ENCODE data around the gene PARD3B.

The PARD3B gene

DNA sequence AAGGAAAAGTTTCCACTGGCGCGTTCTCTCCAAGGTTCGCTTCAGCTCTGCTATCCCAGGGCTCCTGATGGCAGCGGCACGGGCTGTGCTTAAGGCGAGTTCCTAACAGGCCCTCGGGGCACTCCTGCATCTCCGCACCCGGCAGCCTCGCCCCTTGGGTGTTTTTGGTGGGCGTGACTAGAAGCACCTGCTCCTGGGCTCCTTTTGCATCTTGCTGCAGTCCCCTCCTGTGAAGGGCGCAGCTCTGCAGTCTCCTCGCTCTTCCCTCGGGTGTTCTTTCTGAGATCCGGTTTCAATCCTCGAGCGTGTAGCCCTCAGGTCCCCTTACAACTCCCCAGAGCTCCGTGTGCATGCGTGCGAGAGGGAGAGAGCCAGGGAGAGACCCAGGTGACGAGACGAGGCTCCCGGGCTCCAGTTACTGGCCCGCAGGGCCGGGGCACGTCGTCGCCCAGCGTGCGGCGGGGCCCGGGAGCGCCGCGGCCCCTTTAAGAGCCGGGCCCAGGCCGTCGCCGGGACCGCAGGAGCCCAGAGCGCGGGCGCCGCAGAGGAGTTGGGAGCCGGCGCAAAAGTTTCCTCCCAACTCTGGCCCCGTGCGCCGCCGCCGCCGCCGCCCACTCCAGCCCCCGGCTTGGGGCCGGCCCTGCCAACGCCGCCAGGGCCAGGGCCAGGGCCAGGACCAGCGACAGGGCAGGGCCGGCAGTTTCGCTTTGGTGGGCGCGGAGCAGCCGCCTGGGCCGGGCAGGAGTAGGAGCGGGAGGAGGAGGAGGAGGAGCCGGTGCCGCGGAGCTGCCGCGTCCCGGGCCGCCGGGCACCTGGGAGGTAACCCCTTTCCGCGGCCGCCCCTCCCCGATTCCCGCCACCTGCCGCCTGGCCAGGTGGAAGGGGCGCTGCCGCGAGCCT is at the start of gene PARD3B:
PARD3B (plus strand) TSS at position 515 of the 900 bp plus-strand sequence. CDS start 525 bp downstream, outside the sequence.
- DNase-seq, result peak; percentile 72

DNA sequence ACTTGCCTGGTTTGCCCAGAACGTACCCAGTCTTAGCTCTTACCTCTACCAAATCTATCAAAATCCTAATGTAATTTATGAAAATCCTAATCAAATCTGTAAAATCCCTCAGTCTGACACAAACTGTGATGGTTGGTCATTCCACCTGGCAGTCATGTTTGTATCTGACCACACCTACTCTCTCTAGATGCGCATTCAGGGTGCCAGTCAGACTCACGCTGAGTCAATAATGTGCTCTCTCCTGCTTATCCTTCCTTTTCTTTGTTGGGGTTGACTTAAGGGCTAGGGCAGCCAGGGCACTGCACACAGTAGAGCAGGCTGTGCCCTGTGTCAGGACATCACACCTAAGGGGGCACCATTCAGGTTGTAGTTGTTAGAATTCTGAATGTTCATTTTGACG is 48.5 kb upstream of the PARD3B start:
- no peak for DNase-seq

GRCh38 chr2:204497855-204498254 is 47.4 kb upstream of the PARD3B start:
- no peak for DNase-seq

DNA sequence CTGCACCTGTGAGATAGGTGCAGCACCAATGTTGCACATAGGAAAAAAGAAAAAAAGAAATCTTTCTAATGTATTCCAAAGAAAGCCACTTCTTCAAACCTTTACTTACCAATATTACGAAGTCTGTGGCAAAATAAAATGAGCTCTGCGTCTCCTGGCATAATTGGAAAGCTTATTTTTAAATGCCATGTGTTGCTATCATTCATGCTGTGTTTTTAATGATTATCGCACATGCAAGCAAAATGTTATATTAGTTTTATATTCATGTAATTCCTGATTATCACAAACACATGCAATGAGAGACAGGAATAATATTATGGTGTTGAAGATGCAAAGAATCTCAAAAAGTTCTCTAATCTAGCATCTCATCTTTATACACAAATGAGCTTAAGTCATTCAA is 47.0 kb upstream of the PARD3B start:
- DNase-seq, result no peak

GRCh38 chr2:204503869-204504268 is 41.4 kb upstream of the PARD3B start:
- no peak for DNase-seq

DNA sequence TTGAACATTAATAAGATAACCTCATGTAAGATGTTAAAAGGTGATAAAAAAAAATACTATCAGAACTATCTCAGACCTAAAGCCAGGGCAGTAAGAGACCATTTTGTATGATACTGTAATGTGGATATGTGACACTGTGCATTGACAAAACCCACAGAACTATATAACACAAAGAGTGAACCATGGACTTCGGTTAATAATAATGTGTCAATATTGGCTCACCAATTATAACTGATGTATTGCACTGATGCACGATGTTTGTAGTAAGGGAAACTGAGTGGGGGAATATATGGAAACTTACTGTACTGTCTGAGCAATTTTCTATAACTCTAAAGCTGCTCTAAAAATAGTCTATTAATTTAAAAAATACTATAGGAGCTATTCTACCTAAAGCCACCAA is 40.7 kb upstream of the PARD3B start:
- no peak for DNase-seq

- DNase-seq, result no peak
Measured at GRCh38 chr2:204505488-204505887, 39.8 kb upstream of the PARD3B start.

- DNase-seq, result no peak
Measured at GRCh38 chr2:204505946-204506345, 39.3 kb upstream of the PARD3B start.

DNA sequence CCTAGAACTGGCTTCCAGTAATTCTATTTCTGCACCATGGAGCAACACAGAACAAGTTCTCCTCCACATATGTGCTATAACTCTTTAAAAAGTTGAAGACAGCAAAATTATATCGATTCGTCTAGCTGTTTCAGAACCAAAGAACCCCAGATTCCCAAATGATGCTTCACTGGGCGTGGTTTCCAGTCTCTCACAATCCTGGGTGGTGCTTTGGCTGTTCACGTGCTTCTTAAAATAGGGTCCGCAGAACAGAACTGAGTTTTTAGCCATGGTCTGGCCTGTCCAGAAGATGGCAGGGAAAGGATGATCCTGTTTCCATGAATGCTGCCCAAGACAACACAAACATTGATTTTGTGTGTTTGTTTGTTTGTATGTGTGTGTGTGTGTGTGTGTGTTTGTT is 37.6 kb upstream of the PARD3B start:
- no peak for DNase-seq

DNA sequence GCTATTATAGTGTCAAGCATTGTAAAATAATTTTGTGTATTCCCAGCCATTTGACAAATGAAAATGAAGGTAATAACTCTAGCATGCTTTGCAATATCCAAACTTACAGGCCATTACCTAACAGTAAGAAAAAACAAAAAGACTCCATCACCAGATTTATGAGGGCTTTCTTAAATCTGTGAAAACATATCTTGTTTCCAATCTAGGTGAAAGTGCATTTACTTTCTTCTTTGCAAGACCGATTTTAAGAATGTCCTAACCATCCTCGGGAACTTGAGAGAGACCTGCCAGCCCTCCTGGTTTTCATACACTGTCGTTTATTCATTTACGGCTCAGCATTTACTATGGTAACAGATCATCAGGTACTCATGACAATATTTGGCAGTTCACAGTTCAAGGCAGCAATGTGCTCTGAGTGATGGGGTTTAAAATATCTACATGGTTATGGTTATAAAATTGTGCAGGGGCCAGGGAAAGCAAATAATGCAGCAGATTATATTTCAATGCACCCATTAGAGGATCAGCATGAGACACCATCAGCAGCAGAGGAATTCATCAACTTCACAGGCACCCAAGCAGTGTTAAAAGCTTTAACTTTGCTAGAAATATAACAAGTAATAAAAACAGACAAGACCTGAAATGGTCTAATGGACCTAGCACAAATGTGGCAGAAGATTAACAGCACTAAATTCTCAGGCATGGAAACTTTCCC is 34.4 kb upstream of the PARD3B start:
- no peak for DNase-seq

DNA sequence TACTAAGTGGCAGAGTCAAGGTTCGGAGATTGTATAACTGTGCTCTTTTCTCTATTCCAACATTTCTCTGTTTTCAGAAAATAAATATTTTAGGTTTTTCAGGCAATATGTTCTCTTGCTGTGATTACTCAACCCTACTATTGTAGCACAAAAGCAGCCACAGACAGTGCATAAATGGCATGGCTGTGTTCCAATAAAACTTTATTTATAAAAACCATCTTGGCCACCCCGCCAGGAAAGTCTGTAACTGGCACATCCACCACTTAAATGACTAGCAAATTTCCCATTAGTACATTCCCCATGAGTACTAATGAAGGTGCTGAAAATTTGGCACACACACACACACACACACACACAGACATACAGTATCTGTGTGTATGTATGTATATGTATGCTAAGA is 30.8 kb upstream of the PARD3B start:
- no peak for DNase-seq

GRCh38 chr2:204515416-204515815 is 29.9 kb upstream of the PARD3B start:
- DNase-seq, result no peak

DNA sequence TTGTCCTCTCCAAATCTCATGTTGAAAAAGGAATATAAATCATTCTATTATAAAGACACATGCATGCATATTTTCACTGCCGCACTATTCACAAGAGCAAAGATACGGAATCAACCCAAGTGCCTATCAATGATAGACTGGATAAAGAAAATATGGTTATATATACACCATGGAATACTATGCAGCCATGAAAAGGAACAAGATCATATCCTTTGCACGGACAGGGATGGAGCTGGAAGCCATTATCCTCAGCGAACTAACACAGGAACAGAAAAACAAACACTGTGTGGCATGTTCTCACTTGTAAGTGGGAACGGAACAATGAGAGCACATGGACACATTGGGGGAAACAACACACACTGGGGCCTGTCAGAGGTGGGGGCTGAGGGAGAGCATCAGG is 28.1 kb upstream of the PARD3B start:
- DNase-seq, result no peak

GRCh38 chr2:204529795-204530463 is 15.3 kb upstream of the PARD3B start:
- DNase-seq, result no peak

DNA sequence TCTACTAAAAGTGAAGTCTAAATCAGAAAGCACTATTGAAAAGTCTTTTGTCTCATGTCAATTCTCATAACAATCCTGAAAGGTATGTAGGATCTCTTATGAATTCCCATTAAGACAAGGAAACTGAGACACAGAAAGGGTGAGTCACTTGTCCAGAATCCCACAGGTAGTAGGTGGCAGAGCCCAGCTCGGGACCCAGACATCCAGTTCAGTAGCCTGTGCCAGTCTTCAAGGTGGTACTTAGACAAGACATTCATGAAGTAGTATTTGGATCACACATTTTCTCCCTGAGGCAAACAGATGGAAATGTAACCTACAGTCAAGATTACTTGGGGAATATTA is 14.8 kb upstream of the PARD3B start:
- DNase-seq, result no peak

DNA sequence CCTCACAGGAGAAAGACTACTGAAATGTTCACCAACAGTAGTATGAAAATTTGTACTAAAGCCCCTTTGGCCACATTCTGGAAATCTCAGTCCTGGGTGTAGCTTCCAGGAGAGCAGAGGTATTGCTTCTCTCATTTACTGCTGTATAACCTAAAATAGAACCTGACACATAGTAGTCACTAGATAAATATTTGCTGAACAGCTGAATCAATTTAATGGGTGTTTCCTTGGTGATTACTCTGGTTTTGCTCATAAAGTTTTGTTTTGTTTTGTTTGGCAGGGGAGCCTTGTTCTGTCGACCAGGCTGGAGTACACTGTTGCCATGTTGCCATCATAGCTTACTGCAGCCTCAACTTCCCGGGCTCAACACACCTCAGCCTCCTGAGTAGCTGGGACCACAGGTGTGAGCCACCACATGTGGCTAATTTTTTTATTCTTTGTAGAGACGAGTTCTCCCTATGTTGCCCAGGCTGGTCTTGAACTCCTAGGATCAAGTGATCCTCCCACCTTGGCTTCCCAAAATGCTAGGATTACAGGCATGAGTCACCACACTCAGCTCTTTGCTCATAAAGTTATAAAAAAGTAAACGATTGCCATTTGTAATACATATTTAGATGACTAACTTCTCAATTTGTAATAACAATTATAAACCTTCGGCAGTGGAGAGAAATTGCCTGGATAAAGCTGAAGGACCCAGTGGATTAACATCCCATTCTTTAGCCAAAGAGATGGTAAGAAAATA is 11.5 kb upstream of the PARD3B start:
- no peak for DNase-seq

GRCh38 chr2:204535356-204535755 is 9.9 kb upstream of the PARD3B start:
- no peak for DNase-seq

GRCh38 chr2:204535764-204536163 is 9.5 kb upstream of the PARD3B start:
- no peak for DNase-seq

- peak; percentile 93 for DNase-seq
Measured at GRCh38 chr2:204538182-204539018, 6.9 kb upstream of the PARD3B start.

- DNase-seq, result no peak
Measured at GRCh38 chr2:204539019-204539385, 6.3 kb upstream of the PARD3B start.

GRCh38 chr2:204541637-204542036 is 3.6 kb upstream of the PARD3B start:
- DNase-seq, result no peak

- no peak for DNase-seq
Measured at GRCh38 chr2:204542982-204543608, 2.2 kb upstream of the PARD3B start.
